Stimulated activated CD4-positive, alpha-beta T cell treated with anti-CD3 and anti-CD28 coated beads, Interleukin-4, amount 100 ng/mL, for 24 hours (primary cell): ENCODE data around the gene PDE10A.
"Not testable (repeated sequence)": the region's sequence is repeated elsewhere in the genome, so short reads cannot be mapped to it uniquely, and the experiment has no call there.

Experiments
- DNase-seq: peaks from one replicate; pipeline ENCODE4 v3.0.0-alpha.2; 2020

PDE10A gene

GRCh38 chr6:165618891-165619290, 44.1 kb downstream of the PDE10A start:
- DNase-seq = not testable (repeated sequence)

GRCh38 chr6:165618241-165618640, 44.8 kb downstream of the PDE10A start:
- no peak for DNase-seq

DNA sequence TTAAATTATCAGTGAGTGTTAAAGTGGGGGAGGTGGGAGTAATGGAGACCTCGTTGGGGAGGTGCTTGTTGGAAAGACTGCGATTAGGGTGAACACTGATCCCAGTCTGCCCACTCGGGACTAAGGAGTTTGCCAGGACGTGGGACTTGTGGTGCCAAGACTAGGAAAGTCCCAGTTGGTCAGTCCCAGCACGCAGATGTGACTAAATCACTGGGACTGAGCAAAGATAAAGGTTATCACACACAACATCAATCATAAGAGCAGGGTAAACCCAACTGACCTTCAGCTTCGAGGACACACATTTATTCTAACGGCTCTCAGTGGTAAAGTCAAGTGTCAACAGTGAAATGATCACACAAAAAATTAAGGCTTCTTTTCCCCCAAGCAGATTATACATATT, 45.5 kb downstream of the PDE10A start:
- DNase-seq = no peak

- DNase-seq = no peak
Observed at GRCh38 chr6:165616116-165616515, 46.9 kb downstream of the PDE10A start.

- DNase-seq = no peak
Observed at GRCh38 chr6:165615636-165616035, 47.4 kb downstream of the PDE10A start.

DNA sequence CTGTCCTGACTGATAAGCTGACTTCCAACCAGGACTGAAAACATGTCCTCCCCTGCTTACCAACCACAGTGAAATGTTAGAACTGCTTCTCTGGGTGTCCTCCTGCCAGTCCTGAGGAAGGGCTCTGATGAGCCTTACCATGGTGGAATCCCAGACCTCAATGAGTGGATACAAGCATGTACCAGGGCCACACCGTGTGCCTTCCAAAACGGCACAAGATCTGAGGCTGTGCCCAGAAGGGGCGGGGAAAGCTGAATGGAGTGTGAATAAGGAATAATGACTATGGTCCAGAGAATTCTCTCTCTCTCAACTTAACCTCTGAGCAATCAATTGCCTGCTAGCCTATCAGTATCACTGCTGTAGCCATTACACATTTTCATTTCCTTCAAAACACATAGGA, 51.7 kb downstream of the PDE10A start:
- DNase-seq = no peak

DNA sequence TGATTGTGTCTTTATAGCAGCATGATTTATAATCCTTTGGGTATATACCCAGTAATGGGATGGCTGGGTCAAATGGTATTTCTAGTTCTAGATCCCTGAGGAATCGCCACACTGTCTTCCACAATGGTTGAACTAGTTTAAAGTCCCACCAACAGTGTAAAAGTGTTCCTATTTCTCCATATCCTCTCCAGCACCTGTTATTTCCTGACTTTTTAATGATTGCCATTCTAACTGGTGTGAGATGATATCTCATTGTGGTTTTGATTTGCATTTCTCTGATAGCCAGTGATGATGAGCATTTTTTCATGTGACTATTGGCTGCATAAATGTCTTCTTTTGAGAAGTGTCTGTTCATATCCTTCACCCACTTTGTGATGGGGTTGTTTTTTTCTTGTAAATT, 54.5 kb downstream of the PDE10A start:
- DNase-seq = not testable (repeated sequence)

- no peak for DNase-seq
Observed at GRCh38 chr6:165606740-165607008, 56.4 kb downstream of the PDE10A start.

- DNase-seq = no peak
Observed at GRCh38 chr6:165605901-165606739, 56.9 kb downstream of the PDE10A start.

DNA sequence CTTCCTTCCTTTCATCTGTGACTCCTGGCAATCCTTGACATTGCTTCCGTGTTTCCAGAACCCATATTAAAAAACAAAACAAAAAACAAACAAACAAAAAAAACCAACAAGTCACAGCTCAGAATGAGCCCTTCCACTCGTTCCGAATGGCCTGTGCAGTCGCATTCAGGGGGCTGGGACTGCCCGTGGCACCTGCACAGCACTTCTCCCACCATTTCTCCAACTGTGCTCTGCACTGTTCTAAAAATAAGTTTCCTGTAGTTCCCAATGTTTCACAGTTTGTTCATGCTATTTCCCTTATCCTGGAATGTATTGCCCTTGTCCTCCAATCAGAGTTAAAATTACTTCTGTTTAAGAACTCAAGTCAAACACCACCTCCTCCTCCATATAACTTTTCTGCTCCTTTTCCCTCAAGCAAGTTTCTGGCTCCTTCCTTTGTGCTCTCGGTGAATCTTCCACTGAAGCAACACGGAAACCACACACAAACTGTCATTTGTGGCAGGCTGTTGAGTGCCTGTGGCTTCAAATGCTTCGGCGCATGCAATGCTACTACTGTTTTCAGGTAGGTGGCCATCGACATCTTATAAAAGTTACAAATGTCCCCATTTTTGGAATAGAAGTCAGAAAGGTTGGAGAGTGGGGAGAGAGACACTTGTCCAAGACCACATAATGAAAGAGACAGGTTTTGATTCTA, 57.7 kb downstream of the PDE10A start:
- DNase-seq = no peak

DNA sequence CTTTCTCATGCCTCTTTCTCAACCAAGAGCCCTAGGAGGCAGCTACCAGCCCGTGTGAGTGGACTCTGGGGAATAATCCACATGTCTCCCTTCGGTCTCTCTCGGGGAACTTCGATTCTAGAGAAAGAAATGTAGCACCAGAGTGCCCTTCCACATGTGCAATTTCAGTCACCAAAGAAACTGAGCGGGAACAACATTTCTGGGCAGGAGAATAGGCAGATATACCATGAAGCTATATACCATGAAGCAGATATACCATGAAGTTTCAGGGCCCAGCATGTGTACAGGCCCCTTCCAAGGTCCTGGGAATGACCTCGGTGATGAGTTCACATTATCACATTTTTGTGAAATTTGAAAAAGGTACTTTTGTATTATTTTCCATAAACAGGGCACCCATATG, 60.8 kb downstream of the PDE10A start:
- DNase-seq = no peak

DNA sequence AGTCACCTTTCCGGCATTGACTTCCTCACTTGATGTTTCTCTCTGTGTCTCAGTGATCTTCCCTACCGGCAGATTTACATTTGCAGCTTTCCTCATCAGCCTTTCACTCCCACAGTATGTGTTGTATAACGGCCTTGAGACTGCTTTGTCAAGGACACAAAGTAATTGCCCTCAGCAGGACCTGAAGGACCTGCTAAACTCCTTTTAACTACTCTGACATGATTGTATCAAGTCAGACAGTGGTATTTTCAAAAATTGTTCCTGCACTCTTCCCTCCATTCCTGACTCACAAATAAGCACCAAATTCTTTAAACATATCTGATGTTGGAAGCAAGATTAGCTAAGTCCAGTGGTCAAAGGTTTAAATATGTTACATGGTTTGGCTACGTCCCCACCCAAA, 62.4 kb downstream of the PDE10A start:
- no peak for DNase-seq

DNA sequence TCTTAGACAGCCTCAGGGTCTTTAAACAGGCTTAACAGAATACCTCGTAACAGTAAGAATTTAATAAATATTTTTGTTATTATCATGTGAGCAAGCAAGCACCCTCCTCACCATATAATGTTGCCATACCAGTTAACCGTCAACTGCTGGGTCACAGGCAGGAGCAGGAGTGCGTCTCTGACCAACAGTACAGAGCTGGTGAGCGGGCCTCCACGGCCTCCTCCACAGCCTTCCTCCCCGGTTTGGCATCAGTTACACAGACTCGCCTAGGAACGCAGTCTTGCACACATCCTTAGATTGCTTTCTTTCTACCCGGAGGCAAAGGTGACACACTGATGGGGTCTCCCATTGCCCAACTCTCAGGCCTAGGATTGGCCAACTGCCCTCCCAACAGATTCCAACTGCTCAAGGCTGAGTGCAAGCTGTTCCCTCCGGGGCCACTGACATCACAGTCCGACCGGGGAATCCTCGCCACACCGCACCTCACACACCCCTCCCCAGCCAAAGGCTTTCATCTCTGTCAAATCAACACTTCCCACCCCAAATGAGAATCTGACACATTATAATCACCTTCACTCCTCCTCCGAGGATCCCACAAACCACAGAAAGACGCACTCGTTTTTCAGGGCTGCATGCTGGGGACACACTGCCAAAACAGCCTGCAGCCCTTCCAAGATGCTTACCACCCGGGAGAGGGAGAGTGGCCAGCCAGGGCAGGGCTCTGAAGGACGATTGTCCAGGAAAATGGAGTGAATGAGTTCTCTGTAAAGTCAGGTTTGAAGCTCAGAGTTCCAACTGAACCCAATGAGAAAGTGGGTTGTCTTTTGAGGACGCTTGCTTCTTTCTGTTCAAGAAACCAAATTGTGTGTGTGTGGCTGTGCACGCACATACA, 63.2 kb downstream of the PDE10A start:
- no peak for DNase-seq

GRCh38 chr6:165599121-165599520, 63.9 kb downstream of the PDE10A start:
- no peak for DNase-seq

GRCh38 chr6:165597821-165598220, 65.2 kb downstream of the PDE10A start:
- no peak for DNase-seq

DNA sequence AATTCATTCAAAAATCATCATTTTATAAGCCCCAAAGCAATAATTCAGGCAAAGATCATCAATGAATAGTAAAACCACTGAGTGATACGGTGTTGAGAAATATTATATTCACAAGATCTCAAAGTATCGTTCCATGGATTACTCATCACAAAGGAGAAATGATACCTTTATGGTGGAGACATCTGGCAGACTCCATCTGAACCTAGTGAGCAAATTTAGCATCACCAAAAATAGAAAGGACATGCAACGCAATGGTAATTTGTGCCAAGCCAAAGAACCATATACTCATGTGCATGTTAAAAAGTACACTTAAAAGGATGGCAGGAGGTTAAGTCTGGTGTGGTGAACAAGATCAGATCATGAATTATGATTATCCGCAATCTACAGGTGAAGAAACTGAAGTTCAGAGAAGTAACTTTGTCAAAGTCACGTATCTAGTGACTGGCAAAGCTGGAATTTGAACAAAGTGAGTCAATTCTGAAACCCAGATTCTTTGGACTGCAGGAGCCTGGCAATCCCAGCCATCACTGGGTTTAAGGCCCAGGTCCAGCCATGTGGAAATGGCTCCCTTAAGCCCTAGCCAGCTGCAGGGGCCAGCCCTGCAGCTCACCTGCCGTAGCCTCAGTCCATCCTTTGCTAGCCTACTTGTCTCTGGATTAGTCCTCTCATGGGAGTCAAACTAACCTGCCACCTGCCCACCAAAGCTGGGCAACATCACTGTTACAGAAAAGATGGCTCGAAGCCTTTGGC, 68.3 kb downstream of the PDE10A start:
- DNase-seq = no peak

DNA sequence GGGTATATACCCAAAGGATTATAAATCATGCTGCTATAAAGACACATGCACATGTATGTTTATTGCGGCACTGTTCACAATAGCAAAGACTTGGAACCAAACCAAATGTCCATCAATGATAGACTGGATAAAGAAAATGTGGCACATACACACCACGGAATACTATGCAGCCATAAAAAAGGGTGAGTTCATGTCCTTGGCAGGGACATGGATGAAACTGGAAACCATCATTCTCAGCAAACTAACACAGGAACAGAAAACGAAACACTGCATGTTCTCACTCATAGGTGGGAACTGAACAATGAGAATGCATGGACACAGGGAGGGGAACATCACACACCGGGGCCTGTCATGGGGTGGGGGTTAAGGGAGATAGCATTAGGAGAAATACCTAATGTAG, 70.1 kb downstream of the PDE10A start:
- not testable (repeated sequence) for DNase-seq

- DNase-seq = no peak
Observed at GRCh38 chr6:165588515-165588914, 74.5 kb downstream of the PDE10A start.

DNA sequence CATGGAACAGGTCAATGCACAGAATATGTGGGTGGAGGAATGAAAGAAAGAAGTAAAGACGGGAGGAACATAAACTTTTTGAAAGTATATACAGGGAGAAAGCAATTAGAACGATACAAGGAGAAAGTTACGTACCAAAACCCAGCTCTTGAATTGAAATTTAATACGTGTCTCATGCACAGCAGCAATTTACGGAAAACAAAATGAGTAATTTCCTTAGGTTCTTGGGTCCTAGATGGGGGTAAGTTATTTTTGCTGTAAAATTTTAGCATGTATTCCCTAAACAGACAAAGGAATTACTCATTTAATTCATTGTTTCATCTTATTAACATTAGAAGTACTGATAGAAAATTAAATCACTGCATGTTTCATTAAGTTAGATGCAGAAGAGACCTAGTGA, 75.8 kb downstream of the PDE10A start:
- no peak for DNase-seq

DNA sequence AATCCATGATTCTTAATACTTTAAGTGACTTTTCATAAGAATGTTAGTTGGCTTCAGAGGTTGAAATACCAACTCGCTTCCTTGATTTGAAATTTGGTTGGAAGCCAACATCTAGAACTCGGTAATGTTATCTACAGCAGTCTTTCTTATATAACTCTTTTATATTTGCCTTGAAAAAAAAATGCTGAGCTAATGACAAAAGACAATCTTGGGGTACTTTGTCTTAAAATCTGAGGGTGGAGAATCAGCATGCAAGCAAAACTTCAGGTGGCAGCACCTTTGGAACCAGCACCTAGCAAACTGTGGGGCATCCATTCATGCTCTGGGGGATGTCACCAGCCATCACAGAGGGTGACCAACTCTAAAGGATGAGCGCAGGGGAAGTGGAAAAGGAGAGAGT, 76.3 kb downstream of the PDE10A start:
- DNase-seq = no peak

- no peak for DNase-seq
Observed at GRCh38 chr6:165585060-165585459, 78.0 kb downstream of the PDE10A start.

DNA sequence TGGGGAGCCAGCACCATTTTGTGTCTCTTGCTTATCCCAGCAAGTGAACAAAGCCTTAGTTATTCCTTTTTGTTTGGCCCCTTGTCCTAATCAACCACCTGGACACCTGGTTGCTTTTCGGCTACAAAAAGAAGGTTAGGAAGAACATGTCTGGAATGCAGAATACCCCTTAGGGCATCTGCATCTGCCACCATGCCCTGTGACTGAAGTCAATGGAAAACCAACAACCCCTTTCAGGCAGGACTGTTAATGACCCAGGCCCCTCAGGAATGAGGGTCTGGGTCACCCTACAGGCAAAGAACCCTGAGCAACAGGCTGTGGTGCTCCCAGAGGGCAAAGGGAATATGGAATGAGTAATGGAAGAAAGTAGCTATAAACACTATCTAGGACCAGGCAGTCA, 78.5 kb downstream of the PDE10A start:
- no peak for DNase-seq

DNA sequence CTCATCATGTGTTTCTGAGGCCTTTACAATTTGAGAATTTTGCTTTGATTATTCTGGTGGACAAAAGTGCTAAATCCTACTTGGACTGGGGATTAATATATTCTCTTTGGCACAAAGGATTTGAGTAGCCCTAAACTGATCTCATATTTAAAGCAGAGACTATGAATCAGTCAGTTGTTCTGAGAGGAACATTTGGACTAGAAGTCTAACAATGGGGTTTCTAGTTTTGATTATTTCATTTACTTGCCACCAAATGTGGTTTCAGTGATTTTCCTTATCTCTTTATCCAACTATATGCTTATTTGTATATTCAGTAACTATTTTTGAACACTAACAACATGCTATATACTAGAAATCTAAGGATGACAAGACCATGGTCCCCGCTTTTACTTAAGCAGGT, 81.4 kb downstream of the PDE10A start:
- no peak for DNase-seq
